Endothelial cell (in vitro differentiated cells): ENCODE results near the gene MYRF. TPM values are rescaled to one million over a fixed set of nuclear protein-coding genes. Genes with fewer than 3 reads are reported as not detected.
A peak's percentile ranks its signal among the peaks of the same experiment; 100 is the strongest.

Source experiments
- DNase-seq: peaks from one replicate; pipeline ENCODE4 v3.0.0; 2021; ENCODE audit warnings: low spot score
- H3K27ac Mint-ChIP-seq: one replicate; pipeline ENCODE4 v1.8.0; 2021; ENCODE audit warnings: mixed read lengths, inconsistent platforms; ENCODE audit not compliant: unreplicated experiment
- H3K27me3 Mint-ChIP-seq: one replicate; pipeline ENCODE4 v1.8.0; 2021; ENCODE audit warnings: mild to moderate bottlenecking, moderate library complexity, mixed read lengths, inconsistent platforms; ENCODE audit not compliant: unreplicated experiment
- H3K36me3 Mint-ChIP-seq: one replicate; pipeline ENCODE4 v1.8.0; 2021; ENCODE audit warnings: mild to moderate bottlenecking, low read depth, mixed read lengths, inconsistent platforms; ENCODE audit not compliant: unreplicated experiment
- H3K4me1 Mint-ChIP-seq: one replicate; pipeline ENCODE4 v1.8.0; 2021; ENCODE audit warnings: mild to moderate bottlenecking, mixed read lengths, inconsistent platforms; ENCODE audit not compliant: unreplicated experiment
- H3K4me3 Mint-ChIP-seq: one replicate; pipeline ENCODE4 v1.8.0; 2021; ENCODE audit warnings: mild to moderate bottlenecking, mixed read lengths, inconsistent platforms; ENCODE audit not compliant: unreplicated experiment
- H3K9me3 Mint-ChIP-seq: one replicate; pipeline ENCODE4 v1.8.0; 2021; ENCODE audit warnings: mixed read lengths, inconsistent platforms; ENCODE audit not compliant: unreplicated experiment
- CTCF ChIP-seq: fragments of 200-600 bp; sonication (generic); IDR thresholded peaks from one replicate; pipeline ENCODE4 v1.5.0; 2021; ENCODE audit warnings: antibody characterized with exemption; ENCODE audit not compliant: unreplicated experiment
- total RNA-seq: library from RNA; stranded (reverse); fragmentation: NEBNext Ultra II Directional; extraction: Animal tissue kit (Norgen Biotek cat#: 25700); gene quantifications from one replicate; pipeline ENCODE4 v1.2.1, GENCODE V29; 2021; ENCODE audit not compliant: unreplicated experiment

Gene MYRF
- total RNA-seq, 1 donor from 2014 or later = 1.5 TPM

- TF ChIP-seq CTCF = no peak
- Mint-ChIP-seq H3K4me3 (no peak overlapping the region), H3K36me3 (no peaks in the 10 kb centered on the region), H3K27ac (peak overlapping the region; percentile 52), H3K4me1 (peaks cover 3% of the 10 kb centered on the region), H3K9me3 (no peaks in the 10 kb centered on the region), H3K27me3 (peaks cover 20% of the 10 kb centered on the region)
- no peak for DNase-seq
These were observed 14.6 kb upstream of the MYRF start for GRCh38 chr11:61737636-61738386.

GRCh38 chr11:61738776-61739175 lies 13.7 kb upstream of the MYRF start:
- Mint-ChIP-seq H3K9me3 (no peaks in the 10 kb centered on the region), H3K27me3 (peaks cover 20% of the 10 kb centered on the region), H3K4me1 (no peaks in the 10 kb centered on the region), H3K4me3 (no peak overlapping the region), H3K36me3 (no peaks in the 10 kb centered on the region), H3K27ac (no peak overlapping the region)
- TF ChIP-seq CTCF = no peak
- no peak for DNase-seq

- no peak for TF ChIP-seq CTCF
- H3K27ac Mint-ChIP-seq = no peak overlapping the region
- H3K27me3 Mint-ChIP-seq = peaks cover 19% of the 10 kb centered on the region
- no peaks in the 10 kb centered on the region for H3K4me1 Mint-ChIP-seq
- H3K9me3 Mint-ChIP-seq = no peaks in the 10 kb centered on the region
- DNase-seq = no peak
- no peaks in the 10 kb centered on the region for H3K36me3 Mint-ChIP-seq
- H3K4me3 Mint-ChIP-seq = no peak overlapping the region
These were observed 13.0 kb upstream of the MYRF start for GRCh38 chr11:61739413-61739812.

- no peak overlapping the region for H3K4me3 Mint-ChIP-seq
- H3K9me3 Mint-ChIP-seq = no peaks in the 10 kb centered on the region
- H3K27ac Mint-ChIP-seq = no peak overlapping the region
- no peak for TF ChIP-seq CTCF
- H3K36me3 Mint-ChIP-seq = no peaks in the 10 kb centered on the region
- peaks cover 17% of the 10 kb centered on the region for H3K27me3 Mint-ChIP-seq
- no peaks in the 10 kb centered on the region for H3K4me1 Mint-ChIP-seq
- no peak for DNase-seq
These were observed 12.5 kb upstream of the MYRF start for GRCh38 chr11:61739966-61740365.

- no peaks in the 10 kb centered on the region for H3K4me1 Mint-ChIP-seq
- H3K9me3 Mint-ChIP-seq = no peaks in the 10 kb centered on the region
- TF ChIP-seq CTCF = no peak
- no peak overlapping the region for H3K4me3 Mint-ChIP-seq
- H3K27me3 Mint-ChIP-seq = peaks cover 16% of the 10 kb centered on the region
- H3K36me3 Mint-ChIP-seq = no peaks in the 10 kb centered on the region
- DNase-seq = no peak
- no peak overlapping the region for H3K27ac Mint-ChIP-seq
These were observed 10.0 kb upstream of the MYRF start for GRCh38 chr11:61742391-61742790.
